Panc1 (cell line): ENCODE results near the gene DNAJC22. TPM values are rescaled to one million over a fixed set of nuclear protein-coding genes. Genes with fewer than 3 reads are reported as not detected.
A peak's percentile ranks its signal among the peaks of the same experiment; 100 is the strongest.

Experiments used
- ATAC-seq: fragments of 200-7000 bp; cut with Tn5 transposase; 2 replicates; pipeline ENCODE4 v1.9.1; 2020; ENCODE audit warnings: mild to moderate bottlenecking, moderate library complexity
- BruUV-seq: library from RNA; stranded (reverse); fragments of 400-500 nt; replicated peaks from 2 replicates; lab custom pipeline; 2021; lab: Mats Ljungman, UMichigan
- CTCF ChIA-PET: fragments of 300-600 bp; sonication (Branson Sonifier 250); formaldehyde crosslinking; loops from one replicate; lab custom pipeline; 2022; ENCODE audit warnings: antibody characterized with exemption; lab: Charles Lee
- POLR2A ChIA-PET: fragments of 300-600 bp; sonication (Branson Sonifier 250); formaldehyde crosslinking; loops from one replicate; lab custom pipeline; 2022; ENCODE audit warnings: antibody characterized with exemption; lab: Charles Lee
- DNase-seq: peaks from one replicate; pipeline ENCODE4 v3.0.0-alpha.2; 2010; ENCODE audit warnings: low read depth, low spot score
- H3K27ac ChIP-seq: 2 replicates; pipeline ENCODE4 v1.5.1; 2011; ENCODE audit warnings: mild to moderate bottlenecking, low read length, inconsistent platforms
- H3K27me3 ChIP-seq: fragments of 200-500 bp; sonication (Bioruptor generic); 2 replicates; pipeline ENCODE4 v1.6.0; 2014; ENCODE audit warnings: low read length, inconsistent platforms; ENCODE audit not compliant: control insufficient read depth, insufficient read depth
- H3K36me3 ChIP-seq: fragments of 200-500 bp; sonication (Bioruptor generic); 2 replicates; pipeline ENCODE4 v1.5.1; 2014; ENCODE audit warnings: inconsistent platforms, mild to moderate bottlenecking, low read length, moderate library complexity; ENCODE audit not compliant: control insufficient read depth, insufficient read depth
- H3K4me1 ChIP-seq: 2 replicates; pipeline ENCODE4 v1.5.1; 2011; ENCODE audit warnings: inconsistent platforms, mild to moderate bottlenecking, low read length, moderate library complexity; ENCODE audit not compliant: control insufficient read depth, insufficient read depth
- H3K4me3 ChIP-seq, 2 experiments: 2 replicates each; pipeline ENCODE4 v1.5.1; 2011 to 2012; ENCODE audit warnings: low read depth in 2 of 2, low read length in 2 of 2, mild to moderate bottlenecking in 2 of 2, inconsistent platforms in 1 of 2, moderate library complexity in 1 of 2
- H3K9me3 ChIP-seq: fragments of 200-500 bp; sonication (Bioruptor generic); 2 replicates; pipeline ENCODE4 v1.5.1; 2014; ENCODE audit warnings: low read depth, mild to moderate bottlenecking, inconsistent platforms, low read length, moderate library complexity; ENCODE audit not compliant: control insufficient read depth, insufficient read depth
- CTCF ChIP-seq: fragments of 450-650 bp; IDR thresholded peaks from 2 replicates; pipeline ENCODE4 v1.5.1; 2017; ENCODE audit warnings: mild to moderate bottlenecking
- POLR2AphosphoS5 ChIP-seq: IDR thresholded peaks from 2 replicates; pipeline ENCODE4 v1.6.1; 2012; ENCODE audit warnings: mild to moderate bottlenecking, low read depth, low read length, moderate library complexity
- REST ChIP-seq, 2 experiments: IDR thresholded peaks; 2 replicates each; pipeline ENCODE4 v1.6.1; 2011 to 2012; ENCODE audit warnings: low read depth in 2 of 2, control low read depth in 1 of 2, low read length in 1 of 2, mild to moderate bottlenecking in 1 of 2, moderate library complexity in 1 of 2; ENCODE audit not compliant: insufficient read depth in 1 of 2
- SIN3A ChIP-seq: IDR thresholded peaks from 2 replicates; pipeline ENCODE4 v1.6.1; 2012; ENCODE audit warnings: low read depth, mild to moderate bottlenecking, low read length, moderate library complexity, borderline replicate concordance; ENCODE audit not compliant: insufficient read depth
- TCF7L2 ChIP-seq: IDR thresholded peaks from 2 replicates; pipeline ENCODE4 v1.6.1; 2011; ENCODE audit warnings: mild to moderate bottlenecking, low read depth, low read length, inconsistent platforms
- in situ Hi-C: cut with HindIII; loops from 2 replicates; pipeline ENCODE4 v1.10.0; 2016; ENCODE audit warnings: low sequenced_read_pairs, low pct_unique_long_range_greater_than_20kb
- intact Hi-C: fragments of 100-400 bp; cut with micrococcal nuclease; formaldehyde crosslinking; loops from one replicate; pipeline ENCODE4 v1.10.0; 2022; ENCODE audit not compliant: unreplicated experiment
- total RNA-seq: library from RNA; stranded (reverse); gene quantifications from one replicate; pipeline ENCODE4 v1.2.1, GENCODE V29; 2021; ENCODE audit not compliant: unreplicated experiment

DNAJC22 gene
- total RNA-seq, 1 experiment from 2014 or later: 1.9 TPM

GRCh38 chr12:49367381-49368239 is 20.9 kb downstream of the DNAJC22 start, which contains the start of gene SPATS2:
TSS of gene SPATS2 (plus strand) at chr12:49367462. CDS start at chr12:49461013, 93,551 bp downstream.
- peaks cover 18% of the 10 kb centered on the region for H3K4me1 ChIP-seq
- H3K27ac ChIP-seq: peak within 1 kb of the TSS; percentile 92
- H3K4me3 ChIP-seq: peak within 1 kb of the TSS; percentile 78 to 82
- in situ Hi-C loops: loop anchor here (25.0 kb wide), 1 partner anchor 145 kb away; no protein-coding TSS in a partner anchor
- no peaks in the 10 kb centered on the region for H3K9me3 ChIP-seq
- intact Hi-C loops: no loop called here
- ATAC-seq: peak; percentile 14
- ChIA-PET CTCF (interaction anchor here (1.7 to 2.0 kb wide), 2 partner anchors 9 to 146 kb away, joined by 7 to 11 read pairs; no protein-coding TSS in a partner anchor), POLR2A (interaction anchor here (0.6 to 1.2 kb wide), 7 partner anchors 21 to 146 kb away, joined by 4 to 9 read pairs (median 5); partner anchors contain the start of gene TROAP)
- no peak for DNase-seq
- TSS peak; percentile 86 for BruUV-seq
- TF ChIP-seq CTCF: no peak
- no peak for TF ChIP-seq POLR2AphosphoS5
- no peak for TF ChIP-seq REST (IDR thresholded peaks at IDR 0.05; ENCODE audit: insufficient read depth in 1 of 2, low read depth in 2 of 2, low read length in 1 of 2)
- TF ChIP-seq SIN3A: 0 out of 2 replicates have a peak, but pooled peaks have one; percentile 42
- TF ChIP-seq TCF7L2: no peak
- H3K36me3 ChIP-seq: no peaks in the 10 kb centered on the region; the same call in 1 of the 2 replicates
- no peaks in the 10 kb centered on the region for H3K27me3 ChIP-seq

- ATAC-seq (no peak), DNase-seq (no peak)
- POLR2A ChIA-PET: no interaction called here
- Histone ChIP-seq H3K27me3 (no peaks in the 10 kb centered on the region), H3K4me3 (peak overlapping the region; percentile 78 to 82), H3K9me3 (no peaks in the 10 kb centered on the region), H3K36me3 (no peaks in the 10 kb centered on the region; the same call in 1 of the 2 replicates), H3K4me1 (peaks cover 18% of the 10 kb centered on the region), H3K27ac (peak overlapping the region; percentile 87)
- intact Hi-C loops (no loop called here), in situ Hi-C loops (loop anchor here (25.0 kb wide), 1 partner anchor 144 kb away; no protein-coding TSS in a partner anchor)
- CTCF ChIA-PET: interaction anchor here (0.7 to 2.0 kb wide), 2 partner anchors 20 to 146 kb away, joined by 7 to 15 read pairs; no protein-coding TSS in a partner anchor
- TF ChIP-seq TCF7L2 (no peak), REST (IDR thresholded peaks at IDR 0.05; ENCODE audit: insufficient read depth in 1 of 2, low read depth in 2 of 2, low read length in 1 of 2) (no peak), SIN3A (no peak), CTCF (no peak), POLR2AphosphoS5 (no peak)
- BruUV-seq: no TSS peak
Measured at GRCh38 chr12:49368240-49368600, 21.5 kb downstream of the DNAJC22 start.
